GM12878 (cell line): ENCODE measurements around the gene TMSB10. TPM values are rescaled to one million over a fixed set of nuclear protein-coding genes. Genes with fewer than 3 reads are reported as not detected.

Experiments
- ATAC-seq: fragments of 200-7000 bp; cut with Tn5 transposase; 3 replicates; pipeline ENCODE4 v1.9.1; 2020; ENCODE audit warnings: mild to moderate bottlenecking, moderate library complexity
- BruUV-seq: library from RNA; stranded (reverse); fragments of 400-500 nt; replicated peaks from 2 replicates; lab custom pipeline; 2021; lab: Mats Ljungman, UMichigan
- CTCF ChIA-PET: fragments of 300-600 bp; sonication (Branson Sonifier 250); formaldehyde crosslinking; extraction: SDS; loops from one replicate; lab custom pipeline; 2021; ENCODE audit warnings: inconsistent platforms; lab: Yijun Ruan, JAX
- POLR2A ChIA-PET: fragments of 350-600 bp; formaldehyde crosslinking; extraction: SDS; loops from one replicate; lab custom pipeline; 2021; ENCODE audit warnings: inconsistent platforms; lab: Charles Lee
- RAD21 ChIA-PET: fragments of 300-600 bp; sonication (Branson Sonifier 250); formaldehyde crosslinking; loops from one replicate; lab custom pipeline; 2023; ENCODE audit warnings: antibody characterized with exemption; ENCODE audit not compliant: unreplicated experiment; lab: Charles Lee
- SMC1A ChIA-PET: fragments of 300-600 bp; sonication (Branson Sonifier 250); formaldehyde crosslinking; loops from one replicate; lab custom pipeline; 2023; ENCODE audit not compliant: unreplicated experiment, uncharacterized antibody; lab: Charles Lee
- DNase-seq: peaks from one replicate; pipeline ENCODE4 v3.0.0-alpha.2; 2011; ENCODE audit warnings: low read depth, low spot score
- FAIRE-seq: peaks from 3 replicates; lab custom pipeline; 2011; peaks lifted over from hg19 to GRCh38; lab: Jason Lieb, UNC
- H2AFZ ChIP-seq: 2 replicates; pipeline ENCODE4 v1.6.0; 2011; ENCODE audit warnings: low read depth, low read length, control low read depth; ENCODE audit not compliant: control insufficient read depth
- H3K27ac ChIP-seq: 2 replicates; pipeline ENCODE4 v1.5.1; 2011; ENCODE audit warnings: control low read depth; ENCODE audit not compliant: control insufficient read depth, insufficient read depth
- H3K27me3 ChIP-seq, 2 experiments: replicated peaks in 1 of 2; 2 replicates each; pipeline versions ENCODE4 v1.6.0 to v1.6.1; 2011; ENCODE audit warnings: low read length in 1 of 2; ENCODE audit not compliant: control insufficient read depth in 2 of 2, insufficient read depth in 2 of 2
- H3K36me3 ChIP-seq, 2 experiments: 2 replicates each; pipeline ENCODE4 v1.5.1; 2011; ENCODE audit warnings: low read length in 1 of 2; ENCODE audit not compliant: control insufficient read depth in 2 of 2, insufficient read depth in 2 of 2
- H3K4me1 ChIP-seq: 2 replicates; pipeline ENCODE4 v1.6.1; 2011; ENCODE audit warnings: mild to moderate bottlenecking, low read length, moderate library complexity, mixed read lengths; ENCODE audit not compliant: control insufficient read depth, insufficient read depth
- H3K4me2 ChIP-seq: 2 replicates; pipeline ENCODE4 v1.6.0; 2011; ENCODE audit warnings: control low read depth; ENCODE audit not compliant: control insufficient read depth, insufficient read depth
- H3K4me3 ChIP-seq: fragments of 200-600 bp; sonication (generic); 2 replicates; pipeline ENCODE4 v1.5.1; 2016
- H3K79me2 ChIP-seq: 2 replicates; pipeline ENCODE4 v1.6.0; 2011; ENCODE audit warnings: low read length; ENCODE audit not compliant: control insufficient read depth, insufficient read depth
- H3K9ac ChIP-seq: 2 replicates; pipeline ENCODE4 v1.8.0; 2011; ENCODE audit warnings: low read length, control low read depth, mixed read lengths; ENCODE audit not compliant: control insufficient read depth, insufficient read depth
- H3K9me3 ChIP-seq: replicated peaks from 3 replicates; pipeline ENCODE4 v1.5.1; 2011; ENCODE audit warnings: mild to moderate bottlenecking, low read length; ENCODE audit not compliant: control insufficient read depth, insufficient read depth
- H4K20me1 ChIP-seq: 2 replicates; pipeline ENCODE4 v1.6.0; 2011; ENCODE audit not compliant: control insufficient read depth, insufficient read depth
- BACH1 ChIP-seq: fragments of 450-650 bp; IDR thresholded peaks from 2 replicates; pipeline ENCODE4 v1.6.1; 2017; ENCODE audit warnings: mild to moderate bottlenecking, borderline replicate concordance
- BHLHE40 ChIP-seq, 2 experiments: fragments of 450-650 bp in 1 of 2; IDR thresholded peaks; 2 replicates each; pipeline ENCODE4 v1.6.1; 2011 to 2017; ENCODE audit warnings: low read depth in 2 of 2, borderline replicate concordance in 1 of 2, improper control_type of control experiment in 1 of 2, low read length in 1 of 2, mild to moderate bottlenecking in 1 of 2
- CBX5 ChIP-seq: sonication (generic); IDR thresholded peaks from 2 replicates; pipeline ENCODE4 v1.6.1; 2016; ENCODE audit warnings: low read depth, moderate library complexity, mild to moderate bottlenecking, inconsistent platforms
- EGR1 ChIP-seq, 2 experiments: IDR thresholded peaks; 1 replicate in 1 of 2; 2 replicates in 1 of 2; pipeline ENCODE4 v1.6.1; 2011 to 2012; ENCODE audit warnings: low read depth in 2 of 2, low read length in 2 of 2, borderline replicate concordance in 1 of 2, mild to moderate bottlenecking in 1 of 2, moderate library complexity in 1 of 2
- HDAC2 ChIP-seq: fragments of 200-600 bp; sonication (generic); IDR thresholded peaks from 2 replicates; pipeline ENCODE4 v1.6.1; 2017
- MYC ChIP-seq: IDR thresholded peaks from 2 replicates; pipeline ENCODE4 v1.6.1; 2011; ENCODE audit warnings: mild to moderate bottlenecking, low read length, moderate library complexity, inconsistent platforms; ENCODE audit not compliant: insufficient read depth, insufficient replicate concordance, insufficient read length, severe bottlenecking
- PAX8 ChIP-seq: fragments of 450-650 bp; IDR thresholded peaks from 2 replicates; pipeline ENCODE4 v1.6.1; 2017; ENCODE audit warnings: mild to moderate bottlenecking, moderate library complexity
- POU2F2 ChIP-seq: IDR thresholded peaks from 3 replicates; pipeline ENCODE4 v1.6.1; 2011; ENCODE audit warnings: low read depth, mild to moderate bottlenecking, low read length, borderline replicate concordance
- SREBF1 ChIP-seq: IDR thresholded peaks from 2 replicates; pipeline ENCODE4 v1.6.1; 2012; ENCODE audit warnings: mild to moderate bottlenecking, low read length
- WGBS: methylation state at CpG from one replicate; pipeline ENCODE4 v1.1.6; 2016; ENCODE audit warnings: low lambda C conversion rate; ENCODE audit not compliant: insufficient replicate concordance, insufficient coverage; ENCODE audit errors: missing lambda C conversion rate; 5-methylcytosine and 5-hydroxymethylcytosine counted together
- in situ Hi-C: fragments of 300-500 bp; cut with MboI; formaldehyde crosslinking; loops from 9 replicates; pipeline ENCODE4 v1.14.3; 2018; ENCODE audit warnings: mixed read lengths
- intact Hi-C: fragments of 100-400 bp; cut with micrococcal nuclease; formaldehyde crosslinking; loops from one replicate; pipeline ENCODE4 v1.14.2; 2022; ENCODE audit not compliant: unreplicated experiment
- polyA plus RNA-seq, 11 experiments: library from polyadenylated mRNA; depleted of rRNA in 4 of 11; unstranded in 6 of 11; stranded (reverse) in 5 of 11; fragments of >200 nt; fragmentation: Nextera tagmentation in 4 of 11; fragmentation: Illumina TruSeq in 1 of 11; extraction: Ambion mirVana in 4 of 11; extraction: Trizol in 1 of 11; gene quantifications; 1 replicate in 1 of 11; 2 replicates in 10 of 11; pipeline versions ENCODE4 v1.2.1 to v1.2.3, GENCODE V29; 2011 to 2016; ENCODE audit warnings: inconsistent platforms in 2 of 11, missing spikeins in 2 of 11, low read depth in 1 of 11
- total RNA-seq, 4 experiments: library from RNA; depleted of rRNA in 3 of 4; stranded (reverse); fragments of >200 nt in 3 of 4; fragmentation: Illumina TruSeq in 1 of 4; extraction: Trizol in 1 of 4; gene quantifications; 2 replicates each; pipeline versions ENCODE4 v1.2.1 to v1.2.3, GENCODE V29; 2013 to 2021
- TF ChIP-seq, protein P1 (sequence below): fragments of 450-650 bp; IDR thresholded peaks from 2 replicates; pipeline ENCODE4 v1.6.1; 2016; ENCODE audit warnings: mild to moderate bottlenecking

TMSB10 gene
- total and polyA plus RNA-seq, 10 of the 15 experiments (the other 5 are each of a cell fraction or from before 2014, with no cell fraction given), result 1,406 to 4,860 (median 3,381) TPM

DNA sequence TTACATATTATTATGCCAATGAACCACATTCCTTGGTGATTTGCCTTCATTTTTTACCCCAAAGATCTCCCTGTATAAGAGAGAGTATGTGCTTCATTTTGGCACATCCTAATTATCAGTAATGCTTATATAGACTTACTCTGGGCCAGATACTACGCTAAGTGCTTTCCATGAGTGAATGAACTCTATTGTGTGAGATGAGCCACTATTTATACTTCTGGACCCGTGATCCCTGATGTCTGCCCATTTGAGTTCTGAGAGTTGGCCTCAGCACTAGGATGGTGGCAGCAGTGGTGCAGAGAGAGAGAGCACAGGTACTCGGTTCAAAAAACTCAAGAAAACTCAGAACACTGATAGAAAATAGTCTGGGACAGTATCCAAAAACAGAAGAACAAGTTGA, 48.1 kb downstream of the TMSB10 start:
- 72% methylated on average over 3 of the region's 3 CpGs for WGBS
- BruUV-seq, result no TSS peak
- RAD21 ChIA-PET, result no interaction called here

DNA sequence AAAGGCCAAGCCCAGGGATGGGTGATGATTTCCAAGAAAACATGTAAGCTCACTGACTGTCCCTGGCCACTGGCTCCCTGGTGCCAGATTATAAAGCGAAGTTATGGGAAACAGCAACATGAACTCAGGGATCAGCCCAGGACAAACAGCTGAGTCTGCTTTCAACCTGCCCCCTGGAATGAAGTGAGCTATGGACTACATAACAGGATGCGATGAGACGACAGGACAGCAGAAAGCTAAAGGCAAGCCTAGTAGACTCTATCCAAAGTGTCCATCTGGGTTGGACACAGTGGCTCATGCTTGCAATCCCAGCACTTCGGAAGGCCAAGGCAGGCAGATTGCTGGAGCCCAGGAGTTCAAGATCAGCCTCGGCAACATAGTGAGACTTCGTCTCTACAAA, 48.9 kb downstream of the TMSB10 start:
- no TSS peak for BruUV-seq
- Histone ChIP-seq H4K20me1 (no peaks in the 10 kb centered on the region), H3K27me3 (no peaks in the 10 kb centered on the region), H3K79me2 (peaks cover 8% of the 10 kb centered on the region), H2AFZ (no peak overlapping the region), H3K4me2 (no peak overlapping the region), H3K27ac (no peak overlapping the region), H3K4me3 (no peak overlapping the region), H3K9ac (no peak overlapping the region), H3K9me3 (no peaks in the 10 kb centered on the region), H3K4me1 (0 out of 2 replicates have a peak, but pooled peaks cover under 1% of the 10 kb centered on the region), H3K36me3 (peaks cover 0 to 3% of the 10 kb centered on the region in 2 experiments; a peak in 1 of 4 replicates)
- ChIA-PET POLR2A (interaction anchor here (0.9 to 1.4 kb wide), 3 partner anchors 8 to 15 kb away, joined by 3 to 4 read pairs (median 4); no protein-coding TSS in a partner anchor), SMC1A (interaction anchor here (0.6 to 1.3 kb wide), 3 partner anchors 10 to 364 kb away, joined by 3 to 4 read pairs (median 4); no protein-coding TSS in a partner anchor), CTCF (interaction anchor here (0.9 to 1.1 kb wide), 2 partner anchors 8 to 10 kb away, joined by 3 read pairs; no protein-coding TSS in a partner anchor), RAD21 (no interaction called here)
- 100% methylated on average over 5 of the region's 6 CpGs for WGBS
- ATAC-seq (no peak), DNase-seq (no peak), FAIRE-seq (no peak)
- no peak for TF ChIP-seq HDAC2
- no peak for TF ChIP-seq BACH1
- TF ChIP-seq POU2F2, result no peak
- TF ChIP-seq, protein P1, sequence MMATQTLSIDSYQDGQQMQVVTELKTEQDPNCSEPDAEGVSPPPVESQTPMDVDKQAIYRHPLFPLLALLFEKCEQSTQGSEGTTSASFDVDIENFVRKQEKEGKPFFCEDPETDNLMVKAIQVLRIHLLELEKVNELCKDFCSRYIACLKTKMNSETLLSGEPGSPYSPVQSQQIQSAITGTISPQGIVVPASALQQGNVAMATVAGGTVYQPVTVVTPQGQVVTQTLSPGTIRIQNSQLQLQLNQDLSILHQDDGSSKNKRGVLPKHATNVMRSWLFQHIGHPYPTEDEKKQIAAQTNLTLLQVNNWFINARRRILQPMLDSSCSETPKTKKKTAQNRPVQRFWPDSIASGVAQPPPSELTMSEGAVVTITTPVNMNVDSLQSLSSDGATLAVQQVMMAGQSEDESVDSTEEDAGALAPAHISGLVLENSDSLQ, result no peak
- no peak for TF ChIP-seq EGR1 (IDR thresholded peaks at IDR 0.05; ENCODE audit: borderline replicate concordance in 1 of 2, low read depth in 2 of 2, low read length in 2 of 2)
- TF ChIP-seq BHLHE40 (IDR thresholded peaks at IDR 0.05; ENCODE audit: borderline replicate concordance in 1 of 2, low read depth in 2 of 2, low read length in 1 of 2), result no peak
- no peak for TF ChIP-seq SREBF1
- TF ChIP-seq CBX5, result no peak
- intact Hi-C loops, result no loop called here
- in situ Hi-C loops, result no loop called here

More for the DNA sequence above, 48.1 kb downstream of the TMSB10 start:
- H2AFZ ChIP-seq, result no peak overlapping the region
- in situ Hi-C loops (no loop called here), intact Hi-C loops (no loop called here)
- H4K20me1 ChIP-seq, result no peaks in the 10 kb centered on the region
- H3K27ac ChIP-seq, result no peak overlapping the region
- H3K9ac ChIP-seq, result no peak overlapping the region
- CTCF ChIA-PET, result interaction anchor here (1.1 kb wide), 1 partner anchor 11 kb away, joined by 3 read pairs; no protein-coding TSS in a partner anchor
- no peaks in the 10 kb centered on the region for H3K9me3 ChIP-seq
- peaks cover 0 to 3% of the 10 kb centered on the region in 2 experiments; a peak in 2 of 4 replicates for H3K36me3 ChIP-seq
- no peaks in the 10 kb centered on the region for H3K4me1 ChIP-seq
- no peak for ATAC-seq
- SMC1A ChIA-PET, result interaction anchor here (0.6 to 1.2 kb wide), 2 partner anchors 9 to 365 kb away, joined by 3 to 4 read pairs; no protein-coding TSS in a partner anchor
- no peak overlapping the region for H3K4me3 ChIP-seq
- POLR2A ChIA-PET, result interaction anchor here (0.9 to 1.4 kb wide), 2 partner anchors 10 to 16 kb away, joined by 4 read pairs; no protein-coding TSS in a partner anchor
- peaks cover 10% of the 10 kb centered on the region for H3K79me2 ChIP-seq
- DNase-seq, result no peak
- H3K4me2 ChIP-seq, result no peak overlapping the region
- TF ChIP-seq MYC, result no peak
- no peak for TF ChIP-seq PAX8
- no peaks in the 10 kb centered on the region for H3K27me3 ChIP-seq
- FAIRE-seq, result no peak
